ENCODE data around the gene A3GALT2.

The A3GALT2 gene

DNA sequence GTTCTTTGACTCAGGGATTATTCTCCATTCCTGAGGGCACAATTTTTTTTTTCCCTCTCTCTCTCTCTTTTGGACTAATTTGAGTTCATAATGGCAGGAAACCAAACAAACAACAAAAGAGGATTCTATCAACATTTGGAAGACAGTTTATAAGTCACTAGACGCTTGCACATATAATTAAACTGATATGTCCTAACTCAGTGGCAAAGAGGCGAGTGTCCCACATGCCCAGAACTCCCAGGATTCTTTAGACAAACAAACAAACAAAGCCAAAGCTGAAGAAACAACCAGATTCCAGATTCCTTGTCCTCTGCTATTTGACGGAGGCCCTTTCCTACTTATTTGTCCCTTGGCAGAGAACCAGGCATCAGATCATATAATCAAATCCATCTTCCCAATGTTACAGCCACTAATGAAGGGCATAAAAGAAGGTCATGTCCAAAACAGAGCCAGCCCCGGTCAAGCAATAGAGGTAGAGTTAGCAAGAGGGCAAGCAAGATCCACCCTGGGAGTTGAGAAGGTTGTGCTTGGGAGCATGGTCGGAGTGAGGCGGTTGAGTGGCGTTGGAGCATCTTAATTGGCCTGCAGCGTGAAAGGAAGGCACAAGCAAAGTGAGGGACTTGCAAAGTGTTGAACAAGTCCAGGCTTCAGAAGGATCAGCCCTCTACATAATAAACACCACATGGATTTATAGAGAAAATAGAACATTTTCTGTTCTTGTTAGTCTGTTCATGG, 34.3 kb downstream of the A3GALT2 start:
- H3K4me3 ChIP-seq (ENCODE audit: control insufficient read depth, low read depth, low read length) = no peak overlapping the region
- no peak for DNase-seq (ENCODE audit: low read depth)
- TF ChIP-seq, protein P1, sequence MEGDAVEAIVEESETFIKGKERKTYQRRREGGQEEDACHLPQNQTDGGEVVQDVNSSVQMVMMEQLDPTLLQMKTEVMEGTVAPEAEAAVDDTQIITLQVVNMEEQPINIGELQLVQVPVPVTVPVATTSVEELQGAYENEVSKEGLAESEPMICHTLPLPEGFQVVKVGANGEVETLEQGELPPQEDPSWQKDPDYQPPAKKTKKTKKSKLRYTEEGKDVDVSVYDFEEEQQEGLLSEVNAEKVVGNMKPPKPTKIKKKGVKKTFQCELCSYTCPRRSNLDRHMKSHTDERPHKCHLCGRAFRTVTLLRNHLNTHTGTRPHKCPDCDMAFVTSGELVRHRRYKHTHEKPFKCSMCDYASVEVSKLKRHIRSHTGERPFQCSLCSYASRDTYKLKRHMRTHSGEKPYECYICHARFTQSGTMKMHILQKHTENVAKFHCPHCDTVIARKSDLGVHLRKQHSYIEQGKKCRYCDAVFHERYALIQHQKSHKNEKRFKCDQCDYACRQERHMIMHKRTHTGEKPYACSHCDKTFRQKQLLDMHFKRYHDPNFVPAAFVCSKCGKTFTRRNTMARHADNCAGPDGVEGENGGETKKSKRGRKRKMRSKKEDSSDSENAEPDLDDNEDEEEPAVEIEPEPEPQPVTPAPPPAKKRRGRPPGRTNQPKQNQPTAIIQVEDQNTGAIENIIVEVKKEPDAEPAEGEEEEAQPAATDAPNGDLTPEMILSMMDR (IDR thresholded peaks at IDR 0.05; ENCODE audit: control insufficient read depth, insufficient read depth, low read depth, low read length, missing control alignments) = no peak

DNA sequence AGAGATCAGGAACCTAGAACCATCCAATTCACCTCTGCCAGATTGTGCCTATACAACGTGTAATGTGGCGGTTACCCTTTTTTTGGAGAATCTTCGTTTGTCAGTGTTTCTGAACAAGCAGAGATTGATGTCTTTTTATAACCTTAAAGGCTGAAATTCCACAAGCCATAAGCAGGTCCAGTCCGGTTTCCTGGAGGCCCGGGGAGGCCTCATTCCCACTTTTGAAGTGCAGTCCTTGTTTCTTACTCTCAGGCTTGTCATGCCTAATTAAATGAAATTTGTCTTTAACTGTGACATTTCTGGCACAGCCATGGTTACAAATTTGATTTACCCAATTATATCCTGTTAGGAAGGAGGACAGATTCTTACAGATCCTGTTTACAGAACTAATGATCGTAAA, 36.8 kb downstream of the A3GALT2 start:
- DNase-seq (ENCODE audit: low read depth) = no peak
- no peak overlapping the region for H3K4me3 ChIP-seq (ENCODE audit: control insufficient read depth, low read depth, low read length)
- TF ChIP-seq, protein P1 (IDR thresholded peaks at IDR 0.05; ENCODE audit: control insufficient read depth, insufficient read depth, low read depth, low read length, missing control alignments) = no peak

DNA sequence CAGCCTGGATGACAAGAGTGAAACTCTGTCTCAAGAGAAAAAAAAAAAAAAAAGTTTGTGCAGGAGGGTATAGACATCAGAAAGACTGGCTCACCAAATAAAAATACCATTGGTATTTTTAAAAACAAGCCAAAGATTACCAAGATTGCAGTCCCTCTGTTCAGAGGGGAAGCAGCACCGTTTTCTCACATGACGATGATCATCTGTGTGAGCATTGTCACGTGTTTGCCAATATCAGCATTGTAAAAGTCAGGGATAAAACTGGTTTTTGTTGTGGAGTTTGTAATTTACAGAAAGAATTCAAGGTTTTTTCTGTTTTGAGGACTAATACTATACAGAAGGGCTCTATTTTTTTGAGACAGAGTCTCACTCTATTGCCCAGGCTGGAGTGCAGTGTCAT, 38.1 kb downstream of the A3GALT2 start:
- H3K4me3 ChIP-seq (ENCODE audit: control insufficient read depth, low read depth, low read length) = no peak overlapping the region
- no peak for DNase-seq (ENCODE audit: low read depth)
- TF ChIP-seq, protein P1 (IDR thresholded peaks at IDR 0.05; ENCODE audit: control insufficient read depth, insufficient read depth, low read depth, low read length, missing control alignments) = no peak

DNA sequence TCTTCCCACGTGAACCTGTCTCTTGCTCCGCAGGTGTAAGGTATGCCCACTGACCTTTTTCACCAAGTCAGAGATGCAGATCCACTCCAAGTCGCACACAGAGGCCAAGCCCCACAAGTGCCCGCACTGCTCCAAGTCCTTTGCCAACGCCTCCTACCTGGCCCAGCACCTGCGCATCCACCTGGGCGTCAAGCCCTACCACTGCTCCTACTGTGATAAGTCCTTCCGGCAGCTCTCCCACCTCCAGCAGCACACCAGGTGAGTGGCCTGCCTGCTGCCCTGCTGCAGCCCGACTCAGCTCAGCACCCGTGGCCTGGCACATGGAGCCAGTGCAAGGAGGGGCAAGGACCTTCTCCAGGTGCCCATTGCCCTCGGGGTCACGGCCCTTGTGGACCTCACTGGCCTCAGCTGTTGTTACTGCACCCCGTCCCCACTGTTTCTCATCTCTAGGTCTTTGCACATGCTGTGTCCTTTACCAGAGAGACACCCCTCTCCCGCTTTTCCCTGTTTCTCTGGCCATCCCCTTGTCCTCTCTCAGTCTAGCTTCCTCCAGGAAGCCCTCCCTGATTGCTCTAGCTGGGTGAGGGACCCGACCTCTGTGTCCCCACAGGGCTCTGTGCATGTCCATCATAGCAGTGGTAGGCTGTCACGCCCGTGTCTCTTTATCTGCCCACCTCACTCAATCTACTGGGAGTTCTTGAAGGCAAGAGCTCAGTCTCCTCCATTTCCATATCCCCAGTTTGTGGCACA, 39.2 kb downstream of the A3GALT2 start:
- no peak overlapping the region for H3K4me3 ChIP-seq (ENCODE audit: control insufficient read depth, low read depth, low read length)
- no peak for DNase-seq (ENCODE audit: low read depth)
- TF ChIP-seq, protein P1 (IDR thresholded peaks at IDR 0.05; ENCODE audit: control insufficient read depth, insufficient read depth, low read depth, low read length, missing control alignments) = no peak

DNA sequence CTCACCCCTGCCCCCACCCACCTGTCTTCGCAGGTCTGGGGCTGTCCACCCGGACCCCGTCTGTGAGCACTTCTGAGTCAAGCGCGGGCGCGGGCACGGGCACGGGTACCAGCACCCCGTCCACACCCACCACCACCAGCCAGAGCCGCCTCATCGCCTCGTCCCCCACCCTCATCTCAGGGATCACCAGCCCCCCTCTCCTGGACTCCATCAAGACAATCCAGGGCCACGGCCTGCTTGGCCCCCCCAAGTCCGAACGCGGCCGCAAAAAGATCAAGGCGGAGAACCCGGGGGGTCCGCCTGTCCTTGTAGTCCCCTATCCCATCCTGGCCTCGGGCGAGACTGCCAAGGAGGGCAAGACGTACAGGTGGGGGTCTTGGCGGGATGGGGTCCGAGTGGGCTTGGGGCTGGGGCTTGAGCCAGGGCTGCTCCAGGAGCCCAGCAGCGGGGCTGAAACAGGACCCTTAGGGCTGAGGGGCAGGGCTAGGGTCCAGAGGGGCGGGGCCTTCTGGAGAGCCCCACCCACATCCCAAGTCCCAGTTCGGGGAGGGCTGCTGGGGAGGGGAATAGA, 40.7 kb downstream of the A3GALT2 start:
- no peak for DNase-seq (ENCODE audit: low read depth)
- TF ChIP-seq, protein P1 (IDR thresholded peaks at IDR 0.05; ENCODE audit: control insufficient read depth, insufficient read depth, low read depth, low read length, missing control alignments) = no peak
- no peak overlapping the region for H3K4me3 ChIP-seq (ENCODE audit: control insufficient read depth, low read depth, low read length)

DNA sequence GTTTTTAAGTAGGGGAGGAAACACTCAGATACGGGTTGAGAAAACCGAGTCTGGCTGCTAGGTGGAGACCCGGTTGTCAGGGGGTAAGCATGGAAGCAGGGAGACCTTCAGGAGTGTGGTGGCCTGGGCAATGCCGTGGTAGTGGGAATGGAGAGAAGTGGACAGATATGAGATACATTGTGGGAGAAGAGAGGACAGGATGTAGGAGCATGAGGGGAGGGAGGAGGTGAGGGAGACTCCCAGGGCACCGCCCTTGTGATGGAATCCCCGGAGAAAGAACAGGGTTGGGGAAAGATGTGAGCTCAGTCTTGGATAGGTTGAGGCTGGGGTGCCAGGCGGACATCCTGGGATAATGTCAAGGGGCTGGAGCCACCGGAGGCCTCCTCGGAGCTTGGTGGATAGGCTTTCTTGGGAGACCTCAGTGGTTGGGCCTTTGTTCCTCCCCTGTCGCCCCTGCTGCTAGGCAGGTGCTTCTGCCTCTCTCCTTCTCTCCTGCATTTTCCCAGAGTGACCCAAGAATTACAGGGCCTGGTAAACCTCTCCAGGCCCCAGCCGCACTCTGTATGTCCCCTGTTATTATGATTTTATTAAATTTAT, 43.3 kb downstream of the A3GALT2 start:
- DNase-seq (ENCODE audit: low read depth) = no peak
- TF ChIP-seq, protein P1 (IDR thresholded peaks at IDR 0.05; ENCODE audit: control insufficient read depth, insufficient read depth, low read depth, low read length, missing control alignments) = no peak
- H3K4me3 ChIP-seq (ENCODE audit: control insufficient read depth, low read depth, low read length) = no peak overlapping the region

Measured in AG09309 (cell line).